HepG2 (cell line): Measurements from ENCODE around the gene GADD45B. TPM values are rescaled to one million over a fixed set of nuclear protein-coding genes. Genes with fewer than 3 reads are reported as not detected.

Experiments used
- ARNTL ChIP-seq: sonication (generic); formaldehyde crosslinking; IDR thresholded peaks from 2 replicates; pipeline ENCODE4 v1.4.0; 2020; ENCODE audit warnings: mild to moderate bottlenecking, missing genetic modification reagents
- DNMT3B ChIP-seq: conservative IDR thresholded peaks from 2 replicates; pipeline ENCODE4 v1.6.1; 2016; ENCODE audit warnings: missing biosample characterization, control low read depth
- FOXA3 ChIP-seq: IDR thresholded peaks from 2 replicates; pipeline ENCODE4 v1.6.1; 2016; ENCODE audit warnings: missing genetic modification reagents, missing compliant biosample characterization
- FOXC1 ChIP-seq: sonication (generic); formaldehyde crosslinking; IDR thresholded peaks from 2 replicates; pipeline ENCODE4 v1.8.0; 2022; ENCODE audit warnings: mild to moderate bottlenecking, missing genetic modification reagents, borderline replicate concordance
- GATAD2A ChIP-seq: IDR thresholded peaks from 2 replicates; pipeline ENCODE4 v1.6.1; 2016
- HMGA1 ChIP-seq: sonication (generic); formaldehyde crosslinking; conservative IDR thresholded peaks from 2 replicates; pipeline ENCODE4 v1.4.0; 2020; ENCODE audit warnings: missing genetic modification reagents
- HOXA3 ChIP-seq: sonication (generic); formaldehyde crosslinking; IDR thresholded peaks from 2 replicates; pipeline ENCODE4 v1.5.0; 2020; ENCODE audit warnings: missing genetic modification reagents
- KLF15 ChIP-seq: sonication (generic); formaldehyde crosslinking; IDR thresholded peaks from 2 replicates; pipeline ENCODE4 v1.8.1; 2023; ENCODE audit warnings: borderline replicate concordance, mild to moderate bottlenecking, inconsistent platforms, missing genetic modification reagents, mixed read lengths
- PPARG ChIP-seq: conservative IDR thresholded peaks from 2 replicates; pipeline ENCODE4 v1.6.1; 2016; ENCODE audit warnings: missing biosample characterization, missing genetic modification reagents
- TEAD2 ChIP-seq: sonication (generic); formaldehyde crosslinking; IDR thresholded peaks from 2 replicates; pipeline ENCODE4 v1.9.0; 2021; ENCODE audit warnings: missing genetic modification reagents
- ZBTB38 ChIP-seq: sonication (generic); formaldehyde crosslinking; IDR thresholded peaks from 2 replicates; pipeline ENCODE4 v1.5.1; 2020; ENCODE audit warnings: mild to moderate bottlenecking, missing genetic modification reagents
- ZNF121 ChIP-seq: sonication (generic); formaldehyde crosslinking; IDR thresholded peaks from 2 replicates; pipeline ENCODE4 v1.5.0; 2020; ENCODE audit warnings: mild to moderate bottlenecking, missing genetic modification reagents
- ZNF124 ChIP-seq: sonication (generic); formaldehyde crosslinking; IDR thresholded peaks from 2 replicates; pipeline ENCODE4 v1.4.0; 2020; ENCODE audit warnings: missing genetic modification reagents
- ZNF20 ChIP-seq: sonication (generic); formaldehyde crosslinking; IDR thresholded peaks from 2 replicates; pipeline ENCODE4 v1.4.0; 2020; ENCODE audit warnings: mild to moderate bottlenecking, moderate library complexity, missing genetic modification reagents
- ZNF468 ChIP-seq: sonication (generic); formaldehyde crosslinking; IDR thresholded peaks from 2 replicates; pipeline ENCODE4 v1.8.0; 2022; ENCODE audit warnings: mild to moderate bottlenecking, moderate library complexity, missing genetic modification reagents
- ZNF496 ChIP-seq: sonication (generic); formaldehyde crosslinking; IDR thresholded peaks from 2 replicates; pipeline ENCODE4 v1.8.1; 2023; ENCODE audit warnings: mild to moderate bottlenecking, moderate library complexity, missing genetic modification reagents; ENCODE audit not compliant: insufficient replicate concordance
- ZNF543 ChIP-seq: sonication (generic); formaldehyde crosslinking; IDR thresholded peaks from 2 replicates; pipeline ENCODE4 v1.4.0; 2020; ENCODE audit warnings: mild to moderate bottlenecking, missing genetic modification reagents
- polyA plus RNA-seq, 8 experiments: library from polyadenylated mRNA; depleted of rRNA in 3 of 8; stranded (reverse) in 7 of 8; unstranded in 1 of 8; fragments of >200 nt; fragmentation: Illumina TruSeq in 4 of 8; extraction: Trizol in 4 of 8; gene quantifications; 2 replicates each; pipeline versions ENCODE4 v1.2.1 to v1.2.3, GENCODE V29; 2011 to 2016; ENCODE audit warnings: low read depth in 4 of 8, missing spikeins in 1 of 8, mixed read lengths in 1 of 8; ENCODE audit not compliant: insufficient read depth in 1 of 8
- total RNA-seq, 5 experiments: library from RNA; depleted of rRNA; stranded (reverse); fragments of >200 nt; fragmentation: Illumina TruSeq; extraction: Trizol; gene quantifications; 2 replicates each; pipeline ENCODE4 v1.2.3, GENCODE V29; 2016; ENCODE audit warnings: low read depth in 1 of 5
- TF ChIP-seq, protein P1 (sequence below): IDR thresholded peaks from 2 replicates; pipeline ENCODE4 v1.6.1; 2016; ENCODE audit warnings: low read depth, missing genetic modification reagents, missing compliant biosample characterization
- TF ChIP-seq, protein P2 (sequence below): sonication (generic); formaldehyde crosslinking; IDR thresholded peaks from 2 replicates; pipeline ENCODE4 v1.5.0; 2020; ENCODE audit warnings: mild to moderate bottlenecking, missing genetic modification reagents, borderline replicate concordance

The GADD45B gene
- total and polyA plus RNA-seq, 2 of the 13 experiments (the other 11 are each of a cell fraction or from before 2014, with no cell fraction given), result 4.6 to 34.1 TPM

DNA sequence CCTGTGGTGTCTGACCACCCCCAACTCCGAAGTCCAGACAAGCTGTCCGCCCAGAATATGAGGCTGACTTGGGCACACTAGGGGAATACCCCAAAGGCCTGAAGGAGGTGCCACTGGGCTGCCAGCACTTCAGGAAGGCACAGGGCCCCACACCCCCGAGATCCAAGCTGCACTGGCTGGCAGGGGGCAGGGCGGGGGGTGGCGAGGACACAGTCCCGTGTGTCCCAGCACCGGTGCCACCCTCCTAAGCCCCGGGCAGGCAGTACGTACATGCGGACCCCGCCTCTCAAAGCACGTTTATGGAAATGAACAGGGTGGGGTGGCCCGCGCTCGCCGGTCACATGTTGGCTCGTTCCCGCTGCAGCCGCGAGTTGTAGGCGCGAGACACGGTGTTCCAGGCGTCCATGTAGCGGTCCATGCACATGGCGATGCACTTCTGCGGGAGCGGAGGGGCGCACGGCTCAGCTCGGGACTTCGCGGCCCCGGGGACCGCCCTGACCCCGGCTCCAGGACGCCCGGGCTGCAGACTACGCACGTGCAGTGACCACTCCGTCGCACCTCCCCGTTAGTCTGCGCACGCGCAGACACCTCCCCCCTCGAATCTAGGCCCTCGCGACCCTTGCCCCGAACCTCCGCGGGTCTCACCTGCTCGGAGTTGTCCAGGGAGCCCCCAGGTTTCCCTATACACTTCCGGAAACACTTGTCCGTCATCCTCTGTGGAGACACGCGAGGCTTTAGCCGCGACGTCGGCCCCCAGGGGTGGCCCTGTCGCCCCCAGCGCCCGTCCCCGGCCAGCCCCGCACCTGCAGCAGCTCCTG lies 49.1 kb upstream of the GADD45B start (continued):
- TF ChIP-seq HMGA1 (CRISPR knock-in tag) (no peak), ZNF496 (no peak), GATAD2A (CRISPR knock-in tag) (0 out of 2 replicates have a peak, but pooled peaks have one; percentile 2), TEAD2 (CRISPR knock-in tag) (peak; percentile 40; the same call in 1 of the 2 replicates), ZNF124 (CRISPR knock-in tag) (no peak), KLF15 (CRISPR knock-in tag) (0 out of 2 replicates have a peak, but pooled peaks have one; percentile 10), DNMT3B (CRISPR knock-in tag) (0 out of 2 replicates have a peak, but pooled peaks have one; percentile 48), HOXA3 (CRISPR knock-in tag) (no peak), ZNF468 (no peak), PPARG (CRISPR knock-in tag) (0 out of 2 replicates have a peak, but pooled peaks have one; percentile 18), ZNF121 (0 out of 2 replicates have a peak, but pooled peaks have one; percentile 36), FOXC1 (CRISPR knock-in tag) (peak; percentile 75; the same call in 1 of the 2 replicates), ZBTB38 (CRISPR knock-in tag) (peak; percentile 62; the same call in 1 of the 2 replicates), ZNF20 (CRISPR knock-in tag) (peak; percentile 90; the same call in 1 of the 2 replicates), FOXA3 (no peak), ARNTL (no peak), ZNF543 (CRISPR knock-in tag) (peak; percentile 20; the same call in 1 of the 2 replicates)
- TF ChIP-seq, protein P1, sequence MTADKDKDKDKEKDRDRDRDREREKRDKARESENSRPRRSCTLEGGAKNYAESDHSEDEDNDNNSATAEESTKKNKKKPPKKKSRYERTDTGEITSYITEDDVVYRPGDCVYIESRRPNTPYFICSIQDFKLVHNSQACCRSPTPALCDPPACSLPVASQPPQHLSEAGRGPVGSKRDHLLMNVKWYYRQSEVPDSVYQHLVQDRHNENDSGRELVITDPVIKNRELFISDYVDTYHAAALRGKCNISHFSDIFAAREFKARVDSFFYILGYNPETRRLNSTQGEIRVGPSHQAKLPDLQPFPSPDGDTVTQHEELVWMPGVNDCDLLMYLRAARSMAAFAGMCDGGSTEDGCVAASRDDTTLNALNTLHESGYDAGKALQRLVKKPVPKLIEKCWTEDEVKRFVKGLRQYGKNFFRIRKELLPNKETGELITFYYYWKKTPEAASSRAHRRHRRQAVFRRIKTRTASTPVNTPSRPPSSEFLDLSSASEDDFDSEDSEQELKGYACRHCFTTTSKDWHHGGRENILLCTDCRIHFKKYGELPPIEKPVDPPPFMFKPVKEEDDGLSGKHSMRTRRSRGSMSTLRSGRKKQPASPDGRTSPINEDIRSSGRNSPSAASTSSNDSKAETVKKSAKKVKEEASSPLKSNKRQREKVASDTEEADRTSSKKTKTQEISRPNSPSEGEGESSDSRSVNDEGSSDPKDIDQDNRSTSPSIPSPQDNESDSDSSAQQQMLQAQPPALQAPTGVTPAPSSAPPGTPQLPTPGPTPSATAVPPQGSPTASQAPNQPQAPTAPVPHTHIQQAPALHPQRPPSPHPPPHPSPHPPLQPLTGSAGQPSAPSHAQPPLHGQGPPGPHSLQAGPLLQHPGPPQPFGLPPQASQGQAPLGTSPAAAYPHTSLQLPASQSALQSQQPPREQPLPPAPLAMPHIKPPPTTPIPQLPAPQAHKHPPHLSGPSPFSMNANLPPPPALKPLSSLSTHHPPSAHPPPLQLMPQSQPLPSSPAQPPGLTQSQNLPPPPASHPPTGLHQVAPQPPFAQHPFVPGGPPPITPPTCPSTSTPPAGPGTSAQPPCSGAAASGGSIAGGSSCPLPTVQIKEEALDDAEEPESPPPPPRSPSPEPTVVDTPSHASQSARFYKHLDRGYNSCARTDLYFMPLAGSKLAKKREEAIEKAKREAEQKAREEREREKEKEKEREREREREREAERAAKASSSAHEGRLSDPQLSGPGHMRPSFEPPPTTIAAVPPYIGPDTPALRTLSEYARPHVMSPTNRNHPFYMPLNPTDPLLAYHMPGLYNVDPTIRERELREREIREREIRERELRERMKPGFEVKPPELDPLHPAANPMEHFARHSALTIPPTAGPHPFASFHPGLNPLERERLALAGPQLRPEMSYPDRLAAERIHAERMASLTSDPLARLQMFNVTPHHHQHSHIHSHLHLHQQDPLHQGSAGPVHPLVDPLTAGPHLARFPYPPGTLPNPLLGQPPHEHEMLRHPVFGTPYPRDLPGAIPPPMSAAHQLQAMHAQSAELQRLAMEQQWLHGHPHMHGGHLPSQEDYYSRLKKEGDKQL (CRISPR knock-in tag), result 0 out of 2 replicates have a peak, but pooled peaks have one; percentile 13
- TF ChIP-seq, protein P2, sequence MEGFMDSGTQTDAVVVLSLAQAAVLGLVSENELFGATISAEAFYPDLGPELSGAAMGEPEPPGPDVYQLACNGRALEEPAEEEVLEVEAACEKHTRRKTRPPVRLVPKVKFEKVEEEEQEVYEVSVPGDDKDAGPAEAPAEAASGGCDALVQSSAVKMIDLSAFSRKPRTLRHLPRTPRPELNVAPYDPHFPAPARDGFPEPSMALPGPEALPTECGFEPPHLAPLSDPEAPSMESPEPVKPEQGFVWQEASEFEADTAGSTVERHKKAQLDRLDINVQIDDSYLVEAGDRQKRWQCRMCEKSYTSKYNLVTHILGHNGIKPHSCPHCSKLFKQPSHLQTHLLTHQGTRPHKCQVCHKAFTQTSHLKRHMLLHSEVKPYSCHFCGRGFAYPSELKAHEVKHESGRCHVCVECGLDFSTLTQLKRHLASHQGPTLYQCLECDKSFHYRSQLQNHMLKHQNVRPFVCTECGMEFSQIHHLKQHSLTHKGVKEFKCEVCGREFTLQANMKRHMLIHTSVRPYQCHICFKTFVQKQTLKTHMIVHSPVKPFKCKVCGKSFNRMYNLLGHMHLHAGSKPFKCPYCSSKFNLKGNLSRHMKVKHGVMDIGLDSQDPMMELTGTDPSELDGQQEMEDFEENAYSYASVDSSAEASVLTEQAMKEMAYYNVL (CRISPR knock-in tag), result no peak
